CD4-positive, CD25-positive, alpha-beta regulatory T cell (primary cell): ENCODE results near the gene CAPN14. TPM values are rescaled to one million over a fixed set of nuclear protein-coding genes. Genes with fewer than 3 reads are reported as not detected.

Source experiments
- ATAC-seq, 2 donors: fragments of 150-1000 bp; cut with Tn5 transposase; one replicate each; pipeline ENCODE4 v1.10.0; 2021; ENCODE audit warnings: low read depth in 2 of 2, moderate number of reproducible peaks in 2 of 2, moderate library complexity in 1 of 2
- DNase-seq, 3 donors: peaks; one replicate each; pipeline versions ENCODE4 v3.0.0 to v3.0.0-alpha.2; 2012 to 2022; ENCODE audit warnings: mixed read lengths in 1 of 3
- H3K27ac ChIP-seq: one replicate; pipeline ENCODE4 v1.7.0; 2013; ENCODE audit warnings: mild to moderate bottlenecking, low read length; ENCODE audit not compliant: insufficient read depth, poor library complexity, severe bottlenecking
- H3K27me3 ChIP-seq: one replicate; pipeline ENCODE4 v1.7.0; 2013; ENCODE audit warnings: low read length; ENCODE audit not compliant: control insufficient read depth, insufficient read depth
- H3K36me3 ChIP-seq: one replicate; pipeline ENCODE4 v1.7.0; 2013; ENCODE audit warnings: mild to moderate bottlenecking, low read length, moderate library complexity; ENCODE audit not compliant: control insufficient read depth, insufficient read depth
- H3K4me1 ChIP-seq: 2 replicates; pipeline ENCODE4 v1.7.0; 2013; ENCODE audit warnings: mild to moderate bottlenecking, low read length; ENCODE audit not compliant: insufficient read depth, control insufficient read depth, poor library complexity, severe bottlenecking
- H3K4me3 ChIP-seq: one replicate; pipeline ENCODE4 v1.7.0; 2013; ENCODE audit warnings: low read depth, mild to moderate bottlenecking, low read length, moderate library complexity
- H3K9me3 ChIP-seq, 2 experiments: 1 replicate in 1 of 2; 2 replicates in 1 of 2; pipeline ENCODE4 v1.7.0; 2013; ENCODE audit warnings: low read length in 2 of 2, mild to moderate bottlenecking in 1 of 2, moderate library complexity in 1 of 2; ENCODE audit not compliant: control insufficient read depth in 2 of 2
- H3K27ac Mint-ChIP-seq, 3 donors: one replicate each; pipeline ENCODE4 v1.8.0; 2020 to 2022; ENCODE audit warnings: mild to moderate bottlenecking in 3 of 3, mixed read lengths in 3 of 3, moderate library complexity in 2 of 3
- H3K27me3 Mint-ChIP-seq: one replicate; pipeline ENCODE4 v1.8.0; 2022; ENCODE audit warnings: mild to moderate bottlenecking, mixed read lengths
- H3K36me3 Mint-ChIP-seq: one replicate; pipeline ENCODE4 v1.8.0; 2020; ENCODE audit warnings: mixed read lengths
- H3K4me1 Mint-ChIP-seq, 4 donors: one replicate each; pipeline ENCODE4 v1.8.0; 2020 to 2022; ENCODE audit warnings: mixed read lengths in 4 of 4, mild to moderate bottlenecking in 1 of 4
- H3K4me3 Mint-ChIP-seq, 4 donors: one replicate each; pipeline ENCODE4 v1.8.0; 2020 to 2022; ENCODE audit warnings: mild to moderate bottlenecking in 4 of 4, mixed read lengths in 4 of 4, moderate library complexity in 3 of 4
- H3K9me3 Mint-ChIP-seq, 7 donors: one replicate each; pipeline ENCODE4 v1.8.0; 2020 to 2022; ENCODE audit warnings: mixed read lengths in 7 of 7, mild to moderate bottlenecking in 3 of 7, moderate library complexity in 2 of 7
- polyA plus RNA-seq, 4 donors: library from polyadenylated mRNA; unstranded; fragments of 300-500 nt; fragmentation: Illumina TruSeq; gene quantifications; one replicate each; pipeline ENCODE4 v1.2.3, GENCODE V29; 2021
- total RNA-seq: library from RNA; stranded (reverse); gene quantifications from one replicate; pipeline ENCODE4 v1.2.3, GENCODE V29; 2022

The CAPN14 gene
- total and polyA plus RNA-seq, 5 donors from 2014 or later = 0.08 to 0.20 (median 0.10) TPM; not detected in 2

DNA sequence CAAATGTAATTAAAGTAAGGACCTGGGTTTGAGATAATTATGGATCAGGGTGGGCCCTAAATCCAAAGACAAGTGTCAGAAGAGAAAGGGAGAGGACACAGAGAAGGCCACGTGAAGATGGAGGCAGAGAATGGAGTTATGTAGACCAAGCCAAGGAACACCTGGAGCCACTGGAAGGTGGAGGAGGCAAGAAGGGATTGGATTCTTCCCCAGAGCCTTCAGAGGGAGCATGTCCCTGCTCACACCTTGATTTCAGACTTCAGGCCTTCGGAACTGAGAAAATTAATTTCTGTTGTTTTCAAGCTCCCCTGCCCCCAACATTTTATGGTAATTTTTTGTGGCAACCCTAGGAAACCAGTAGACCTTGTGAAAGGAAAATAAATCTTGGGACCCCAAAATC, 19.6 kb downstream of the CAPN14 start:
- Histone ChIP-seq H3K4me3 (no peak overlapping the region), H3K27ac (no peak overlapping the region), H3K9me3 (no peaks in the 10 kb centered on the region), H3K4me1 (no peaks in the 10 kb centered on the region), H3K27me3 (no peaks in the 10 kb centered on the region), H3K36me3 (no peaks in the 10 kb centered on the region)
- Mint-ChIP-seq H3K4me1 (no peaks in the 10 kb centered on the region), H3K4me3 (no peak overlapping the region), H3K36me3 (peaks cover 13% of the 10 kb centered on the region), H3K27ac (no peak overlapping the region), H3K27me3 (peaks cover 7% of the 10 kb centered on the region), H3K9me3 (no peaks in the 10 kb centered on the region)
- no peak for ATAC-seq
- DNase-seq = no peak

DNA sequence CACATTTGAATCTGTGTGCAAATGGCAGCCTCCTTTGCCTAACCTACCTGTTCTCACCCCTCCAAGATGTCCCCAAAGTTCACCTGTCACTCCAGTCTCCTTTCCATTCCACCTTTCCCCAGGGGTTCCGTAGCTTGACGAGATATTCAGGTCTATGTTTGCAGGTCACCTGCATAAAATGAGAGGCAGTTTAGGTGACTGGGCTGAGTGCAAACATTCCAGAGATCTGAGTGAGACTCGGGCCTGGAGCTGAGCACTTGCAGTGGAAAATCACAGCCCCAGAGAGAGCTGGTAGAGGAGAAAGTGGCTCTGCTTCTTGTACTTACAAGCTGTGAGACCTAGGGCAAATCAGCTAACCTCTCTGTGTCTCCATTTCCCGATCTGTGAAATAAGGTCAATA, 20.1 kb downstream of the CAPN14 start:
- Mint-ChIP-seq H3K27me3 (peaks cover 6% of the 10 kb centered on the region), H3K27ac (no peak overlapping the region), H3K9me3 (no peaks in the 10 kb centered on the region), H3K4me3 (no peak overlapping the region), H3K4me1 (no peaks in the 10 kb centered on the region), H3K36me3 (peaks cover 13% of the 10 kb centered on the region)
- no peak overlapping the region for H3K27ac ChIP-seq
- ATAC-seq (no peak), DNase-seq (no peak)
- no peaks in the 10 kb centered on the region for H3K36me3 ChIP-seq
- no peaks in the 10 kb centered on the region for H3K4me1 ChIP-seq
- no peaks in the 10 kb centered on the region for H3K27me3 ChIP-seq
- H3K9me3 ChIP-seq = no peaks in the 10 kb centered on the region
- no peak overlapping the region for H3K4me3 ChIP-seq

DNA sequence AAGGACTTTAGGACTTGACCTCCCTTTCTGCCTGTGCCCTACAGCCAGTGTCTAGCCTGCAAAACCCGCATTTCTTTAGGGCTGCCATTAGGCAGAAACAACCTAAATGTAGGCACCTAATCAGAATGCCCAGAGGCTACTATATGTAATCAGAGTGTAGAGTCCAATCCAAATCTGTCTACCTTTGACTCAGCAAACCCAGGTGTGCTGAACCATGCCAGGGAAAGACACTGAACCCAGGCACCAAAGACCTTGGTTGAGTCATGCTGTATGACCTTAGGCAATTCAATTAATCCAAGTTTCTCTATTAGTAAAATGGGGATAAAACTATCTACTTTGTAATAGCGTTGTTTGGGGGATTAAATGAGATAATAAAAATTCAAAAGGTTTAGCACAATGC, 20.7 kb downstream of the CAPN14 start:
- Mint-ChIP-seq H3K4me1 (no peaks in the 10 kb centered on the region), H3K36me3 (peaks cover 13% of the 10 kb centered on the region), H3K4me3 (no peak overlapping the region), H3K9me3 (no peaks in the 10 kb centered on the region), H3K27me3 (peaks cover 6% of the 10 kb centered on the region), H3K27ac (no peak overlapping the region)
- no peaks in the 10 kb centered on the region for H3K4me1 ChIP-seq
- ATAC-seq = no peak
- no peak for DNase-seq
- no peak overlapping the region for H3K4me3 ChIP-seq
- no peaks in the 10 kb centered on the region for H3K27me3 ChIP-seq
- H3K27ac ChIP-seq = no peak overlapping the region
- no peaks in the 10 kb centered on the region for H3K9me3 ChIP-seq
- no peaks in the 10 kb centered on the region for H3K36me3 ChIP-seq

DNA sequence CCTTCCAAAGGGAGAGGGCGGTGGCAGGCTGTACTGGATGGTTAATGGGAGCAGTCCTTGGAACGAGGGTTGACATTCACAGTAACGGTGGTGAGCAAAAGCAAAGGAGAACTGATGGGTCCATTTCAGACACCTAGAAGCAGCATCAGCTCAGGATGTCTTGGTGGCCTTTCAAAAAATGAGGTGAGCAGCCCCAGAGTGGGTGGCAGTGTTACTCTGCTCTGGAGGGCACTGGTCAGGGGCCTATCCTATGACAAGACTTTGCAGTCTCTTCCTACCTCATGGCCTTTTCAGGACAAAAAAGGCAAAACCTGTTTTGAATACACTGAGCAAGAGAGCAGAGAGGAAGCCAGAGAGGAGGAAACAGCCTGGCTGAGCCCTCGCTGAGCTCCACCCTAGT, 23.5 kb downstream of the CAPN14 start:
- no peaks in the 10 kb centered on the region for H3K9me3 Mint-ChIP-seq
- no peaks in the 10 kb centered on the region for H3K4me1 ChIP-seq
- H3K4me1 Mint-ChIP-seq = no peaks in the 10 kb centered on the region
- no peaks in the 10 kb centered on the region for H3K27me3 ChIP-seq
- no peaks in the 10 kb centered on the region for H3K9me3 ChIP-seq
- peaks cover 6% of the 10 kb centered on the region for H3K27me3 Mint-ChIP-seq
- H3K36me3 Mint-ChIP-seq = peaks cover 10% of the 10 kb centered on the region
- H3K27ac Mint-ChIP-seq = no peak overlapping the region
- H3K4me3 ChIP-seq = no peak overlapping the region
- ATAC-seq (no peak), DNase-seq (no peak)
- no peak overlapping the region for H3K4me3 Mint-ChIP-seq
- no peak overlapping the region for H3K27ac ChIP-seq
- no peaks in the 10 kb centered on the region for H3K36me3 ChIP-seq

DNA sequence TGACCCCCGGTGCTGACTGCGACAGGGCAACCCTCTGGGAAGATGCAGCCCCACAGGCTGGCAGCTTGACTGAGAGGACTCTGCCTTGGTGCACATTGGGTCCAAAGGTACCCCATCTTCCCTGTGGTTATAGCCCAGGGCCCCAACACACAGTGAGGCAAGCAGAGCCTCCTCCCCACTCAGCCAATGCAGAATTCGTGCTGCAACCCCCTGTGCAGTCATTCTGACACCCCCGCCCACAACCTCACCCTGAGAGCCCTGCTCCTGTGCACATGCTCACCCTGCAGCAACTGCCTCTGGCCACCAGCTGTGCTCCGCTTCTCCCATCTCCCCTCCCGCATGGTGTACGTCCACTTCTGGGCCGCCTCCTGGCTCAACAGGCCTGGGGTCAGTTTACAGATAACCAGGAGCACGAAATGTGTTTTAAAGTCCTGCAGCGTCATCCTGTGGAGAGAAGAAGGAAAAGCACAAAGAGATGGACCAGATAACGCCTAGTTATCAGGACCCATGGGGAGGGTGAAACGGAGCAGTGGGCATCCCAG, 24.4 kb downstream of the CAPN14 start:
- Mint-ChIP-seq H3K9me3 (no peaks in the 10 kb centered on the region), H3K4me1 (no peaks in the 10 kb centered on the region), H3K4me3 (no peak overlapping the region), H3K36me3 (peaks cover 4% of the 10 kb centered on the region), H3K27me3 (peaks cover 6% of the 10 kb centered on the region), H3K27ac (no peak overlapping the region)
- no peak overlapping the region for H3K27ac ChIP-seq
- H3K4me3 ChIP-seq = no peak overlapping the region
- no peaks in the 10 kb centered on the region for H3K4me1 ChIP-seq
- no peaks in the 10 kb centered on the region for H3K27me3 ChIP-seq
- DNase-seq (no peak), ATAC-seq (no peak)
- H3K36me3 ChIP-seq = no peaks in the 10 kb centered on the region
- no peaks in the 10 kb centered on the region for H3K9me3 ChIP-seq

DNA sequence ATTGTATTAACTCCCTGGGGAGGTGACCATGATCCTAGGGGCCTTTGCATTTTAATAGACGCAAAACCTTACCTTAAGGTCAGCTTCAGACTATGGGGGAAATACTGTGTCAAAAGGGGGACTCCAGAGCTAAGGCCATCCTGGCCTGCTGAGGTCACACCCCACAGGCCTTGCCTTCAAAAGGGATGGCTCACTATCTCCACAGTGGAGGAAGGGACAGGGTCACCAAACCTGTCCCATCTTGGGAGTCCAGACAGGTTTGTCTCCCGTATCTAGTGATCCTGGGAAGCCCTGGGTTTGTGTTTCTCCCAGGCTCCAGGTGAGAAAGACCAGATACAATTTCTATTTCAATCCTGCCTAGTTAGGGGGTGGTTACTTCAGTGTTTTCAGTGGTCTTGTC, 24.9 kb downstream of the CAPN14 start:
- Histone ChIP-seq H3K36me3 (no peaks in the 10 kb centered on the region), H3K27me3 (no peaks in the 10 kb centered on the region), H3K27ac (no peak overlapping the region), H3K4me1 (no peaks in the 10 kb centered on the region), H3K9me3 (no peaks in the 10 kb centered on the region), H3K4me3 (no peak overlapping the region)
- peaks cover 6% of the 10 kb centered on the region for H3K27me3 Mint-ChIP-seq
- no peak overlapping the region for H3K4me3 Mint-ChIP-seq
- no peak overlapping the region for H3K27ac Mint-ChIP-seq
- no peak for DNase-seq
- no peak for ATAC-seq
- peaks cover 4% of the 10 kb centered on the region for H3K36me3 Mint-ChIP-seq
- H3K9me3 Mint-ChIP-seq = peaks cover 0 to 1% (median 0%) of the 10 kb centered on the region in 7 donors
- no peaks in the 10 kb centered on the region for H3K4me1 Mint-ChIP-seq

DNA sequence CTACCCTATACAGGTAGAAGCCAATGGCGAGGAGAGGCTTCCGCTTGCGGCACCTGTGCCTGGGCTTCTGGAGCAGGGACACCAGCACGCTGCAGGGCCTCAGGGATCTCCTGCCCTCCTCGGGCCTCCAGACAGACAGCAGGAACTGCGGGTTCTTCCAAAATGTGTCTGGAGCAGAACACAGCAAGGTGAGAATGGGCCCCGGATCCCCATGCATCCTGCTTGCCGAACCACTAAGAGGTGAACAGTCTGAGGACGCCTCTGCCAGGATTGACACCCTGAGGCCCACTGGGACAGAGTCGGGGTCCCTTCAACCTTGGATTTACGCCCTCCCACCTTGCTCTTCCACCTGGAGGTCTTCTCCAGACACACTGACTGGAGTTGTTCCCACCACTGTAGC, 25.4 kb downstream of the CAPN14 start:
- H3K9me3 ChIP-seq = no peaks in the 10 kb centered on the region
- no peaks in the 10 kb centered on the region for H3K4me1 ChIP-seq
- H3K27me3 ChIP-seq = no peaks in the 10 kb centered on the region
- H3K36me3 Mint-ChIP-seq = peaks cover 4% of the 10 kb centered on the region
- no peaks in the 10 kb centered on the region for H3K36me3 ChIP-seq
- DNase-seq (no peak), ATAC-seq (no peak)
- no peak overlapping the region for H3K27ac Mint-ChIP-seq
- no peak overlapping the region for H3K27ac ChIP-seq
- no peaks in the 10 kb centered on the region for H3K4me1 Mint-ChIP-seq
- no peak overlapping the region for H3K4me3 ChIP-seq
- peaks cover 4% of the 10 kb centered on the region for H3K27me3 Mint-ChIP-seq
- no peak overlapping the region for H3K4me3 Mint-ChIP-seq
- H3K9me3 Mint-ChIP-seq = peaks cover 0 to 1% (median 0%) of the 10 kb centered on the region in 7 donors

DNA sequence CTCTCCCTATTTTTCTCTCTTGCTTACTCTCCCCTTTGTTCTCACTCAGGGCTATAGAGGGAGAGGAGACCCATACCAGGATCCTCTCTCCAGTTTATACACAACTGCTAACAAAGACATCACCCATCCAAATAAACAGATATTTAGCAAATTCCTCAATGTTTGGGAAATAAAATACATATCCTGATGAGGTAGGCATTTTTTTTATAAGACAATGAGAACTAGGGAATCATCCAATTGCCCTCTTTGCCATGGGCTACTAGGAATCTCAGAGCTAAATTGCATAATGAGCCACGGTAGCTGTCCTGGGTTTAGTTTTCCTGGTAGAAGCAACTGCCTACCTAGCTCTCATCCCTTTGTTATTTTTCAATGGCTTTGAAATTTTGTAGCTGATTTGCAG, 27.1 kb downstream of the CAPN14 start:
- no peaks in the 10 kb centered on the region for H3K36me3 ChIP-seq
- no peak overlapping the region for H3K27ac ChIP-seq
- Mint-ChIP-seq H3K36me3 (peaks cover 4% of the 10 kb centered on the region), H3K27me3 (no peaks in the 10 kb centered on the region), H3K4me3 (no peak overlapping the region), H3K27ac (no peak overlapping the region), H3K9me3 (peaks cover 0 to 1% (median 0%) of the 10 kb centered on the region in 7 donors), H3K4me1 (no peaks in the 10 kb centered on the region)
- no peaks in the 10 kb centered on the region for H3K27me3 ChIP-seq
- no peak for ATAC-seq
- H3K4me3 ChIP-seq = no peak overlapping the region
- H3K9me3 ChIP-seq = no peaks in the 10 kb centered on the region
- H3K4me1 ChIP-seq = no peaks in the 10 kb centered on the region
- no peak for DNase-seq
